HepG2 (cell line): ENCODE measurements around the gene CD4. TPM values are rescaled to one million over a fixed set of nuclear protein-coding genes. Genes with fewer than 3 reads are reported as not detected.

Experiments
- KDM2A ChIP-seq: sonication (generic); formaldehyde crosslinking; IDR thresholded peaks from 2 replicates; pipeline ENCODE4 v1.4.0; 2020; ENCODE audit warnings: low read depth, missing genetic modification reagents, borderline replicate concordance
- MAZ ChIP-seq, 2 experiments: sonication (generic) in 1 of 2; formaldehyde crosslinking in 1 of 2; IDR thresholded peaks; 2 replicates each; pipeline versions ENCODE4 v1.5.0 to v1.6.1; 2012 to 2020; ENCODE audit warnings: low read depth in 2 of 2, mild to moderate bottlenecking in 2 of 2, borderline replicate concordance in 1 of 2, improper control_type of control experiment in 1 of 2, low read length in 1 of 2, missing genetic modification reagents in 1 of 2, moderate library complexity in 1 of 2
- MBNL3 ChIP-seq: fragments of 250-450 bp; sonication (Bioruptor Pico); conservative IDR thresholded peaks from 2 replicates; pipeline ENCODE4 v1.8.0; 2022; ENCODE audit warnings: mild to moderate bottlenecking, inconsistent platforms
- MTF1 ChIP-seq: sonication (generic); formaldehyde crosslinking; IDR thresholded peaks from 2 replicates; pipeline ENCODE4 v1.5.0; 2020; ENCODE audit warnings: missing genetic modification reagents
- NR1H2 ChIP-seq: sonication (generic); formaldehyde crosslinking; IDR thresholded peaks from 2 replicates; pipeline ENCODE4 v1.8.1; 2022; ENCODE audit warnings: low read depth, missing genetic modification reagents, borderline replicate concordance
- REXO4 ChIP-seq: sonication (generic); formaldehyde crosslinking; IDR thresholded peaks from 2 replicates; pipeline ENCODE4 v1.8.0; 2022; ENCODE audit warnings: missing genetic modification reagents, mild to moderate bottlenecking, borderline replicate concordance
- SALL1 ChIP-seq: sonication (generic); formaldehyde crosslinking; IDR thresholded peaks from 2 replicates; pipeline ENCODE4 v1.8.0; 2022; ENCODE audit warnings: mild to moderate bottlenecking, missing genetic modification reagents
- SIN3A ChIP-seq: IDR thresholded peaks from 2 replicates; pipeline ENCODE4 v1.6.1; 2011; ENCODE audit warnings: low read depth, mild to moderate bottlenecking, control low read depth, low read length, borderline replicate concordance
- SIN3B ChIP-seq: fragments of 150-350 bp; IDR thresholded peaks from 2 replicates; pipeline ENCODE4 v1.6.1; 2014; ENCODE audit warnings: low read length
- SMYD3 ChIP-seq: sonication (generic); formaldehyde crosslinking; IDR thresholded peaks from 2 replicates; pipeline ENCODE4 v1.8.1; 2023; ENCODE audit warnings: mild to moderate bottlenecking, missing genetic modification reagents
- SNAI1 ChIP-seq: sonication (generic); formaldehyde crosslinking; IDR thresholded peaks from 2 replicates; pipeline ENCODE4 v1.5.0; 2020; ENCODE audit warnings: mild to moderate bottlenecking, missing genetic modification reagents, borderline replicate concordance
- TMF1 ChIP-seq: sonication (generic); formaldehyde crosslinking; IDR thresholded peaks from 2 replicates; pipeline ENCODE4 v1.8.1; 2022; ENCODE audit warnings: low read depth, missing genetic modification reagents
- ZNF530 ChIP-seq: sonication (generic); formaldehyde crosslinking; IDR thresholded peaks from 2 replicates; pipeline ENCODE4 v1.5.0; 2020; ENCODE audit warnings: low read depth, mild to moderate bottlenecking, missing genetic modification reagents
- ZNF547 ChIP-seq: sonication (generic); formaldehyde crosslinking; IDR thresholded peaks from 2 replicates; pipeline ENCODE4 v1.5.1; 2020; ENCODE audit warnings: mild to moderate bottlenecking, missing genetic modification reagents
- ZNF562 ChIP-seq: sonication (generic); formaldehyde crosslinking; IDR thresholded peaks from 2 replicates; pipeline ENCODE4 v1.8.0; 2022; ENCODE audit warnings: missing genetic modification reagents, borderline replicate concordance
- ZNF850 ChIP-seq: sonication (generic); formaldehyde crosslinking; conservative IDR thresholded peaks from 2 replicates; pipeline ENCODE4 v1.9.0; 2021; ENCODE audit warnings: mild to moderate bottlenecking, missing genetic modification reagents
- polyA plus RNA-seq, 8 experiments: library from polyadenylated mRNA; depleted of rRNA in 3 of 8; stranded (reverse) in 7 of 8; unstranded in 1 of 8; fragments of >200 nt; fragmentation: Illumina TruSeq in 4 of 8; extraction: Trizol in 4 of 8; gene quantifications; 2 replicates each; pipeline versions ENCODE4 v1.2.1 to v1.2.3, GENCODE V29; 2011 to 2016; ENCODE audit warnings: low read depth in 4 of 8, missing spikeins in 1 of 8, mixed read lengths in 1 of 8; ENCODE audit not compliant: insufficient read depth in 1 of 8
- total RNA-seq, 5 experiments: library from RNA; depleted of rRNA; stranded (reverse); fragments of >200 nt; fragmentation: Illumina TruSeq; extraction: Trizol; gene quantifications; 2 replicates each; pipeline ENCODE4 v1.2.3, GENCODE V29; 2016; ENCODE audit warnings: low read depth in 1 of 5
- TF ChIP-seq, protein P1 (sequence below), 2 experiments: sonication (generic) in 1 of 2; formaldehyde crosslinking in 1 of 2; IDR thresholded peaks; 2 replicates each; pipeline versions ENCODE4 v1.5.1 to v1.6.1; 2011 to 2020; ENCODE audit warnings: borderline replicate concordance in 1 of 2, low read depth in 1 of 2, low read length in 1 of 2, mild to moderate bottlenecking in 1 of 2, missing genetic modification reagents in 1 of 2, moderate library complexity in 1 of 2
- TF ChIP-seq, protein P2 (sequence below): IDR thresholded peaks from 2 replicates; pipeline ENCODE4 v1.6.1; 2012; ENCODE audit warnings: inconsistent platforms
- TF ChIP-seq, protein P3 (sequence below): sonication (generic); formaldehyde crosslinking; IDR thresholded peaks from 2 replicates; pipeline ENCODE4 v1.8.0; 2022; ENCODE audit warnings: missing genetic modification reagents, mild to moderate bottlenecking, borderline replicate concordance
- TF ChIP-seq, protein P4 (sequence below): sonication (generic); formaldehyde crosslinking; IDR thresholded peaks from 2 replicates; pipeline ENCODE4 v1.4.0; 2020; ENCODE audit warnings: missing genetic modification reagents
- TF ChIP-seq, protein P5 (sequence below): sonication (generic); formaldehyde crosslinking; IDR thresholded peaks from 2 replicates; pipeline ENCODE4 v1.5.0; 2020; ENCODE audit warnings: mild to moderate bottlenecking, low read depth, missing genetic modification reagents, borderline replicate concordance
- TF ChIP-seq, protein P6 (sequence below): sonication (generic); formaldehyde crosslinking; IDR thresholded peaks from 2 replicates; pipeline ENCODE4 v1.4.0; 2020; ENCODE audit warnings: missing genetic modification reagents; ENCODE audit errors: not compliant biosample characterization

Gene CD4
- total and polyA plus RNA-seq, 2 of the 13 experiments (the other 11 are each of a cell fraction or from before 2014, with no cell fraction given): 0.07 to 0.95 TPM

DNA sequence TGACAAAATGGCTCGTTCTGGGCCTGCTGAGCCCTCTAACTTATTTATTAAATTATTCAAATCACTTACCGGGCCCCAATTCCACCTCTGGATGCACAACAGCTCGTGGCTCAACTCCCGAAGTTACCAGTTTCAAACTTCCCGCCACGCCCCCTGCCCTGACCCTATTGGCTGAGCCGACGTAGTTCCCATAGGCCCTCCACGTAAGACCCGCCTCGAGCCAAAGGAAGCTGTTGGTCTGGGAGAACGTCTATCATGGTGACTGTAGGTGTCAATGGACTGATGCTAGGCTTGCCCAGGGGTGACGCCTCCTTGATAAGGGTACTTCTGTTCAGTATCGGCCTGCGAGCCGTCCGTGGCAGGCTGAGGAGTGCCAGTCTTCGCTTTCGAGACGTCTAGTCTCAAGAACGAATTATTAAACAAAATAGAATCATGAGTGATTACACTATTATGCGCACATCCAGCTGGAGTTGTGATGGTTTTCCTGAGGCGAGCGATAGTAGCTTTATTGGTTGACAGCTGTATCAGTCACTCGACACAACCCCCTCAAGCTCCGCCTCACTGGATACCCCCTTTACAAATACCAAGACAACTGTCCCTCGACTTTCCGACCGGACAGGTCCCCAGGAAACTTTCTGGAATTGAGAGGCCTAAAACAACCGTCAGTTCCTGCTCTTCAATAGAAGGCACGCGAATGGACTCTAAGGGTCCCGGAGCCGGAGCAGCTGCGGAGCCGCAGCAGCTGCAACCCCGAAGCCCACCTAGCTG is 62.0 kb downstream of the CD4 start, which contains the start of gene CDCA3 (continued):
- TF ChIP-seq ZNF562 (no peak), SNAI1 (CRISPR knock-in tag) (no peak), ZNF850 (CRISPR knock-in tag) (no peak), REXO4 (CRISPR knock-in tag) (no peak), KDM2A (CRISPR knock-in tag) (peak; percentile 42), NR1H2 (CRISPR knock-in tag) (no peak), MTF1 (CRISPR knock-in tag) (no peak), MAZ (IDR thresholded peaks at IDR 0.05; ENCODE audit: borderline replicate concordance, low read depth, low read length) (no peak), MAZ (CRISPR knock-in tag; IDR thresholded peaks at IDR 0.05; ENCODE audit: low read depth) (no peak), SALL1 (CRISPR knock-in tag) (peak; percentile 36; the same call in 1 of the 2 replicates), SIN3B (peak; percentile 96), MBNL3 (CRISPR knock-in tag) (no peak), TMF1 (no peak), ZNF530 (CRISPR knock-in tag) (no peak), SMYD3 (CRISPR knock-in tag) (0 out of 2 replicates have a peak, but pooled peaks have one; percentile 25), ZNF547 (CRISPR knock-in tag) (no peak), SIN3A (peak; percentile 96)
- TF ChIP-seq, protein P1, sequence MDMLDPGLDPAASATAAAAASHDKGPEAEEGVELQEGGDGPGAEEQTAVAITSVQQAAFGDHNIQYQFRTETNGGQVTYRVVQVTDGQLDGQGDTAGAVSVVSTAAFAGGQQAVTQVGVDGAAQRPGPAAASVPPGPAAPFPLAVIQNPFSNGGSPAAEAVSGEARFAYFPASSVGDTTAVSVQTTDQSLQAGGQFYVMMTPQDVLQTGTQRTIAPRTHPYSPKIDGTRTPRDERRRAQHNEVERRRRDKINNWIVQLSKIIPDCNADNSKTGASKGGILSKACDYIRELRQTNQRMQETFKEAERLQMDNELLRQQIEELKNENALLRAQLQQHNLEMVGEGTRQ (IDR thresholded peaks at IDR 0.05; ENCODE audit: low read depth, low read length): no peak
- TF ChIP-seq, protein P1 (CRISPR knock-in tag; IDR thresholded peaks at IDR 0.05; ENCODE audit: borderline replicate concordance): no peak
- TF ChIP-seq, protein P2, sequence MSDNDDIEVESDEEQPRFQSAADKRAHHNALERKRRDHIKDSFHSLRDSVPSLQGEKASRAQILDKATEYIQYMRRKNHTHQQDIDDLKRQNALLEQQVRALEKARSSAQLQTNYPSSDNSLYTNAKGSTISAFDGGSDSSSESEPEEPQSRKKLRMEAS: peak; percentile 81
- TF ChIP-seq, protein P3, sequence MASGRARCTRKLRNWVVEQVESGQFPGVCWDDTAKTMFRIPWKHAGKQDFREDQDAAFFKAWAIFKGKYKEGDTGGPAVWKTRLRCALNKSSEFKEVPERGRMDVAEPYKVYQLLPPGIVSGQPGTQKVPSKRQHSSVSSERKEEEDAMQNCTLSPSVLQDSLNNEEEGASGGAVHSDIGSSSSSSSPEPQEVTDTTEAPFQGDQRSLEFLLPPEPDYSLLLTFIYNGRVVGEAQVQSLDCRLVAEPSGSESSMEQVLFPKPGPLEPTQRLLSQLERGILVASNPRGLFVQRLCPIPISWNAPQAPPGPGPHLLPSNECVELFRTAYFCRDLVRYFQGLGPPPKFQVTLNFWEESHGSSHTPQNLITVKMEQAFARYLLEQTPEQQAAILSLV (CRISPR knock-in tag): no peak
- TF ChIP-seq, protein P4, sequence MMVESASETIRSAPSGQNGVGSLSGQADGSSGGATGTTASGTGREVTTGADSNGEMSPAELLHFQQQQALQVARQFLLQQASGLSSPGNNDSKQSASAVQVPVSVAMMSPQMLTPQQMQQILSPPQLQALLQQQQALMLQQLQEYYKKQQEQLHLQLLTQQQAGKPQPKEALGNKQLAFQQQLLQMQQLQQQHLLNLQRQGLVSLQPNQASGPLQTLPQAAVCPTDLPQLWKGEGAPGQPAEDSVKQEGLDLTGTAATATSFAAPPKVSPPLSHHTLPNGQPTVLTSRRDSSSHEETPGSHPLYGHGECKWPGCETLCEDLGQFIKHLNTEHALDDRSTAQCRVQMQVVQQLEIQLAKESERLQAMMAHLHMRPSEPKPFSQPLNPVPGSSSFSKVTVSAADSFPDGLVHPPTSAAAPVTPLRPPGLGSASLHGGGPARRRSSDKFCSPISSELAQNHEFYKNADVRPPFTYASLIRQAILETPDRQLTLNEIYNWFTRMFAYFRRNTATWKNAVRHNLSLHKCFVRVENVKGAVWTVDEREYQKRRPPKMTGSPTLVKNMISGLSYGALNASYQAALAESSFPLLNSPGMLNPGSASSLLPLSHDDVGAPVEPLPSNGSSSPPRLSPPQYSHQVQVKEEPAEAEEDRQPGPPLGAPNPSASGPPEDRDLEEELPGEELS (CRISPR knock-in tag): no peak
- TF ChIP-seq, protein P5, sequence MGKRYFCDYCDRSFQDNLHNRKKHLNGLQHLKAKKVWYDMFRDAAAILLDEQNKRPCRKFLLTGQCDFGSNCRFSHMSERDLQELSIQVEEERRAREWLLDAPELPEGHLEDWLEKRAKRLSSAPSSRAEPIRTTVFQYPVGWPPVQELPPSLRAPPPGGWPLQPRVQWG (CRISPR knock-in tag): no peak
- TF ChIP-seq, protein P6, sequence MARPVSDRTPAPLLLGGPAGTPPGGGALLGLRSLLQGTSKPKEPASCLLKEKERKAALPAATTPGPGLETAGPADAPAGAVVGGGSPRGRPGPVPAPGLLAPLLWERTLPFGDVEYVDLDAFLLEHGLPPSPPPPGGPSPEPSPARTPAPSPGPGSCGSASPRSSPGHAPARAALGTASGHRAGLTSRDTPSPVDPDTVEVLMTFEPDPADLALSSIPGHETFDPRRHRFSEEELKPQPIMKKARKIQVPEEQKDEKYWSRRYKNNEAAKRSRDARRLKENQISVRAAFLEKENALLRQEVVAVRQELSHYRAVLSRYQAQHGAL (CRISPR knock-in tag): no peak
